ENCODE results near the gene TAB2. TPM values are rescaled to one million over a fixed set of nuclear protein-coding genes. Genes with fewer than 3 reads are reported as not detected.

TAB2 gene
- total RNA-seq, 1 donor from 2014 or later: 45.1 TPM

DNA sequence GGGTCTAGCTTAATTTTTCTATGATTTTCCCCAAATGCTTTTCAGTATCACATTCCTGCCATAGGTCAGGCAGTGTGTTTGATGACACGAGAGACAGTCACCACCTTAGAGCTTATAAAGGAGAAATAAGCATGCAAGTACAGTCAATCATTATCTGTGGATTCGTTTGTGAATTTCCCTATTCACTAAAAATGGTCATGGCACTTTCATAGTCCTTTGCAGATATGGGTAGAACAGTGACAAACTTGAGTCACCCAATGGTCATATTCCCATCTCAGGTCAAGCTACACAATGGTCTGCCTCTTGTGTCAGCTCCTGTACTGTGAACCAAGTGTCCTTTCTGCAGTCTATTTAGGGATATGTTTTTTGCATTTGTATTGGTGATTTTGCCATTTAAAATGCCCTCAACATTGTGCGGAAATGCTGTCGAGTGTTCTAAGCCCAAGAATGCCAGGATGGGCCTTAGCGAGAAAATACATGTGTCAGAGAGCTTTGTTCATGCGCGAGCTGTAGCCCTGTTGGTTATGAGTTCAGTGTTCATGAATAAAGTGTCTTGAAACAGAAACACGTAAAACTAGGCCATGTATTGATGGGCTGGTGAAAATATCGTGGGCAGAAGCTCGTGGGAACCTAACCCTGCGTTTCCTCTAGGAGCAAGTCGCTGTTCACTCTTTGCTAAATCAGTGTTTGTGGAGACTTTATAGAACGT is 102.3 kb downstream of the TAB2 start:
- Mint-ChIP-seq H3K9me3 (peaks cover 3% of the 10 kb centered on the region), H3K27ac (ENCODE audit: unreplicated experiment) (no peak overlapping the region), H3K36me3 (ENCODE audit: low read depth) (peaks cover 10% of the 10 kb centered on the region), H3K4me3 (no peak overlapping the region), H3K27me3 (ENCODE audit: low read depth) (no peaks in the 10 kb centered on the region), H3K4me1 (peaks cover 12% of the 10 kb centered on the region)
- DNase-seq (ENCODE audit: low read depth, low spot score): no peak
- TF ChIP-seq, protein P1, sequence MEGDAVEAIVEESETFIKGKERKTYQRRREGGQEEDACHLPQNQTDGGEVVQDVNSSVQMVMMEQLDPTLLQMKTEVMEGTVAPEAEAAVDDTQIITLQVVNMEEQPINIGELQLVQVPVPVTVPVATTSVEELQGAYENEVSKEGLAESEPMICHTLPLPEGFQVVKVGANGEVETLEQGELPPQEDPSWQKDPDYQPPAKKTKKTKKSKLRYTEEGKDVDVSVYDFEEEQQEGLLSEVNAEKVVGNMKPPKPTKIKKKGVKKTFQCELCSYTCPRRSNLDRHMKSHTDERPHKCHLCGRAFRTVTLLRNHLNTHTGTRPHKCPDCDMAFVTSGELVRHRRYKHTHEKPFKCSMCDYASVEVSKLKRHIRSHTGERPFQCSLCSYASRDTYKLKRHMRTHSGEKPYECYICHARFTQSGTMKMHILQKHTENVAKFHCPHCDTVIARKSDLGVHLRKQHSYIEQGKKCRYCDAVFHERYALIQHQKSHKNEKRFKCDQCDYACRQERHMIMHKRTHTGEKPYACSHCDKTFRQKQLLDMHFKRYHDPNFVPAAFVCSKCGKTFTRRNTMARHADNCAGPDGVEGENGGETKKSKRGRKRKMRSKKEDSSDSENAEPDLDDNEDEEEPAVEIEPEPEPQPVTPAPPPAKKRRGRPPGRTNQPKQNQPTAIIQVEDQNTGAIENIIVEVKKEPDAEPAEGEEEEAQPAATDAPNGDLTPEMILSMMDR (conservative IDR thresholded peaks at IDR 0.05): no peak

DNA sequence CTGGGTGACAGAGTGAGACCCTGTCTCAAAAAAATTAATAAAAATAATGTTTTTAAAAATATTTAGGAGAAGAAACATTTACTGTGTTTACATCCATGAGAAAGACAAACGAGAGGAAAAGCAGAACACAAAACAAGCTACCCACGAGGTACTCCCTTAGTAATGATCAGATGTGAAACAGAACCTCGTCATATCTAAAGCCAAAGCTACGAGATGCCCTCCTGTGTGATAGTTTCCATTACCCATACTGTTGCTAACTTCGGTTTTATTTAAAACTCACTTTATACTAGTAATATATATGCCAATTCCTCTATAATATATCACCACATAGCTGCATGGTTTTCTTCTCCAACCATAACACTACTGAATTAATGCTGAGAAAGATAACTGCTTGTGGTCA is 103.6 kb downstream of the TAB2 start:
- Mint-ChIP-seq H3K4me3 (no peak overlapping the region), H3K27ac (ENCODE audit: unreplicated experiment) (no peak overlapping the region), H3K27me3 (ENCODE audit: low read depth) (no peaks in the 10 kb centered on the region), H3K9me3 (peaks cover under 1% of the 10 kb centered on the region), H3K4me1 (peaks cover 12% of the 10 kb centered on the region), H3K36me3 (ENCODE audit: low read depth) (peaks cover under 1% of the 10 kb centered on the region)
- TF ChIP-seq, protein P1 (conservative IDR thresholded peaks at IDR 0.05): no peak
- no peak for DNase-seq (ENCODE audit: low read depth, low spot score)

DNA sequence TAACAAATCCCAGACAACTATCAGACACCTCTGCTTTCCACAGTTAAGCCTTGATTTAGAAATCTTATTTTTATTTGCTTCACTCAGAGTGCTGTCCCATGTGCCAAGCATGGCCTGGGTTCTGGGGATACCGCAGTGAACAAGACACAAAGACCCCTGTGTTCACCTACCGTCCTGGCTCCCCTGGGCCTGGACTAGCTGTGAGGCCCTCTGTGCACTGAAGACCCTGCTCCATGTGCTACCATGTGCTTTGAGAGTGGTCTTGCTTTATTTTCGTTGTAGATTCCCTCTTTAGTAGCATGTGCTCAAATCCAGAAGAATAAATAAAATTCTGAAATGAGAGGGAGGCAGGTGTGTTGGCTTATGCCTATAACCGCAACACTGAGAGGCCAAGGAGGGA is 105.1 kb downstream of the TAB2 start:
- DNase-seq (ENCODE audit: low read depth, low spot score): no peak
- H3K36me3 Mint-ChIP-seq (ENCODE audit: low read depth): no peaks in the 10 kb centered on the region
- H3K4me1 Mint-ChIP-seq: peaks cover 12% of the 10 kb centered on the region
- no peaks in the 10 kb centered on the region for H3K27me3 Mint-ChIP-seq (ENCODE audit: low read depth)
- TF ChIP-seq, protein P1 (conservative IDR thresholded peaks at IDR 0.05): no peak
- no peaks in the 10 kb centered on the region for H3K9me3 Mint-ChIP-seq
- no peak overlapping the region for H3K27ac Mint-ChIP-seq (ENCODE audit: unreplicated experiment)
- H3K4me3 Mint-ChIP-seq: no peak overlapping the region

DNA sequence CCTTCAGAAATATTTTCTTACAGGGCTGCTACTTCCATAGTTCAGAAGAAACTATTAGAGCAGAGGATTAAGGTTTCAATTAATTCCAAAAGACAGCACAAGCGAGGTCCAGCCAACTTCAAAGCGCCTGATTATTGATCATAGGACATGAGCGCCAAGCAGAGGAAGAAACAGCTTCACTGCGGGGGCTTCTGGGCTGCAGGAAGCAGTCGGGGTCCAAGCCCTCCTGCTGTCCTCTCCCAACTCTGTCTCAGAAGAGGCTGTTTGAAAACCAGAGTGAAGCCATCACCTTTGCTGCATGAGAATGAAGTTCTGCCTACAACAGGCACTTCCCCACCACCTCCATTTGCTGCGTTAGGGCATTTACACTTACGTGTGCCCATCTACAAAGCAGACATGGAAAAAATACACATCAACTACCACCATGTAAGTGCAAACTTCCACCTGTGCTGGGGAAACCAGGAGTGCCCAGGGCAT is 106.5 kb downstream of the TAB2 start:
- Mint-ChIP-seq H3K27ac (ENCODE audit: unreplicated experiment) (peak overlapping the region; percentile 27), H3K27me3 (ENCODE audit: low read depth) (no peaks in the 10 kb centered on the region), H3K9me3 (no peaks in the 10 kb centered on the region), H3K4me1 (peaks cover 12% of the 10 kb centered on the region), H3K36me3 (ENCODE audit: low read depth) (no peaks in the 10 kb centered on the region), H3K4me3 (no peak overlapping the region)
- TF ChIP-seq, protein P1 (conservative IDR thresholded peaks at IDR 0.05): no peak
- no peak for DNase-seq (ENCODE audit: low read depth, low spot score)

DNA sequence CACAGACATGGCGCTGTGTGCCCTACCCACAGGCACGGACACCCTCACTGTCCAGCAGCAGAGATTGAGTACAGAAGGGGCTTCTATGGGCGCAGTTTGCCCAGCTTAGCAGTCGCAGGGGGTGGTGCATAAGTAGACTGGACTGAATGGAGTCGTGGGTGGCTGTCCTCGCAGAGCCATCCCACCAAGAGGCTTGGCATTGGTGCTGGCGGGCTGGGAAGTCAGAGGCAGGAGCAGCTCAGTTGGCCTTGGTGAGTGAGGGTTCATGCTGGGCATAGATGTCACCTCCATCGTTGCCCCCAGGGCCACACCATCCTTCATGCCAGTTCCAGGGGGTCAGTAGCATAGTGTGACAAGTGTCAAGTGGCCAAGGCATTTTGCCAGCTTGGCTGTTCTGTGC is 107.7 kb downstream of the TAB2 start:
- Mint-ChIP-seq H3K4me1 (peaks cover 12% of the 10 kb centered on the region), H3K36me3 (ENCODE audit: low read depth) (no peaks in the 10 kb centered on the region), H3K9me3 (no peaks in the 10 kb centered on the region), H3K27me3 (ENCODE audit: low read depth) (no peaks in the 10 kb centered on the region), H3K4me3 (no peak overlapping the region), H3K27ac (ENCODE audit: unreplicated experiment) (no peak overlapping the region)
- no peak for DNase-seq (ENCODE audit: low read depth, low spot score)
- TF ChIP-seq, protein P1 (conservative IDR thresholded peaks at IDR 0.05): no peak

Measured in neural crest cell (in vitro differentiated cells).